Retina (tissue), 1 donor: ENCODE measurements around the gene CEACAM5.
A peak's percentile ranks its signal among the peaks of the same experiment; 100 is the strongest.

ENCODE experiments used
- DNase-seq: peaks from one replicate; pipeline ENCODE4 v3.0.0-alpha.2; 2016

The CEACAM5 gene

DNA sequence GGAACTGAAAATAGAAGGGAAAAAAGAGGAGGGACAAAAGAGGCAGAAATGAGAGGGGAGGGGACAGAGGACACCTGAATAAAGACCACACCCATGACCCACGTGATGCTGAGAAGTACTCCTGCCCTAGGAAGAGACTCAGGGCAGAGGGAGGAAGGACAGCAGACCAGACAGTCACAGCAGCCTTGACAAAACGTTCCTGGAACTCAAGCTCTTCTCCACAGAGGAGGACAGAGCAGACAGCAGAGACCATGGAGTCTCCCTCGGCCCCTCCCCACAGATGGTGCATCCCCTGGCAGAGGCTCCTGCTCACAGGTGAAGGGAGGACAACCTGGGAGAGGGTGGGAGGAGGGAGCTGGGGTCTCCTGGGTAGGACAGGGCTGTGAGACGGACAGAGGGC lies at the start of gene CEACAM5:
Gene CEACAM5 (plus strand): TSS at position 146 of the 400 bp plus-strand sequence. CDS start 106 bp downstream, at position 252.
- no peak for DNase-seq

DNA sequence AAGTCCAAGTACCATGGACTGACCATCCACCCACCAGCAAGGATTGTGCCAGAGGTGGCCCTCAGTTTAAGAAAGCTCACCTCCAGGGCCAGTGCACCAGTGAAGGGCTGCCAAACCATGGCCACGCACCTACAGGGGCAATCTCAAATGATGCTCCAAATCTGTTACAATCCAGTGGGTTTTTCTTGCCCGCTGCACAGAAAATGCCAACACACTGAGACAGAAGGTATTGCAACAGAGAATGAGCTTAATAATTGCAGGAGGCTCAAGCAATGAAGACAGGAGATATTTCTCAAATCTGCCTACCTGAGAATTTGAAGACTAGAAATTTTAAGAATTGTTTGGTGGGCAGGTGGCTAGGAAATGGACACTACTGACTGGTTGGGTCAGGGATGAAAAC lies 42.4 kb upstream of the CEACAM5 start:
- DNase-seq: no peak

- no peak for DNase-seq
Observed at GRCh38 chr19:41668315-41668714, 40.1 kb upstream of the CEACAM5 start.

DNA sequence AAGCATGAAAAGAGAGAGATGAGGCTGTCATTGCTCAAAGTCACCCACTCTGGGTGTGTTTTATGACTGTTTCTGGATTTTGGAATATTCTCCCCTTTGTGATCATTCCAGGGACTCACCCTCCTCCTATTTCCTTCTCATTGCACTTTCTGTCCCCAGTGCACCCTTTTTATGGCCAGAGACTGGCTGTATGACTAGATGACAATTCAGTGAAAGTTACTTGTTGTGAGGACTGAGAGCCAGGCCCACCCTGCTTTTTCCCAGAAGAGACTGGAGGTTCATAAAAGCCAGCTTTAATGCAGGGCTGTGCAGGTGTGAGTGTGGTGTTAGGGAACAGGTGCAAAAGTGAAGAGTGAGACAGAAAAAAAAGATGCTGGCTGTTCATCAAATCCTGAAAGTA lies 37.7 kb upstream of the CEACAM5 start:
- no peak for DNase-seq

GRCh38 chr19:41671486-41671885 lies 36.9 kb upstream of the CEACAM5 start:
- DNase-seq: no peak

DNA sequence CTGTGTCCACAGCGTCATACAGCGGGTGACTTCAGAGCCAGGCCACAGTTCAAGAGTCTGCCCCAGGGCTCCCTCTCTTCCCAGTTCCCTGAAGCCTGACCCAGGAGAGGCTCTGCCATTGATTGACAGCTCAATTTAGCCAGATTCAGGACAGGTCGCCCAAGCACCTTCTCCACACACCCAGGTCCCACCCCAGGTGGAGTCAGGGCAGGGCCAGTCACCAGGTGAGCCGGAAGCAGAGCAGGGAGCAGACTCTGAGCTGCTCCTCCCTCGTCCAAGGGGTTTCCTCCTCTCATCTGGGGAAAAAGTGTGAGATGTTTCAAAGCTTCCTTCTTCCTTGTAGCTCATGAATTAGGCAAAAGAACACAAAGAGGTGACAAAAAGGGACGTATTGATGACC lies 26.0 kb upstream of the CEACAM5 start:
- no peak for DNase-seq

DNA sequence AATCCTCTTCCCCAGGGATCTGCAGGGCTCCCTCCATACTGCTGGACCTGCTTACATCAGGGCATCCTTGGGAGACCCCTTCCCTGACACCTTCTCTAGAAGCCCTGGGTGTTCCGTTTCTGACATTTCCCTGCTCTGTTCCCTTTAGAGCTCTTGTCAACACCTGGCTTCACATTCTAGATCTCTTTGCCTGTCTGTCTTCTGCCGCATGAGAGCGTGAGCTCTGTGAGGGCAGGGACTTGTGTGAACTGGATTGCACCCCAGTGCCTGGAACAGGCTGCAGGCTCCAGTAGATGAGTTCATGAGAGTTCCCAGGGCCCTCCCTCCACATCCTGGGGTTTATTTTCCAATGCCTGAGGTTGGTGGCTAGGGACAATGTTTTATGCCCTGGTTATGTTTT lies 21.0 kb upstream of the CEACAM5 start:
- DNase-seq: no peak

GRCh38 chr19:41688098-41688497 lies 20.3 kb upstream of the CEACAM5 start, which contains the start of gene CEACAM7:
CEACAM7 (minus strand) TSS chr19:41688270; CDS start chr19:41688165, 105 bp downstream.
- DNase-seq: no peak

GRCh38 chr19:41688687-41689086 lies 19.7 kb upstream of the CEACAM5 start:
- no peak for DNase-seq

DNA sequence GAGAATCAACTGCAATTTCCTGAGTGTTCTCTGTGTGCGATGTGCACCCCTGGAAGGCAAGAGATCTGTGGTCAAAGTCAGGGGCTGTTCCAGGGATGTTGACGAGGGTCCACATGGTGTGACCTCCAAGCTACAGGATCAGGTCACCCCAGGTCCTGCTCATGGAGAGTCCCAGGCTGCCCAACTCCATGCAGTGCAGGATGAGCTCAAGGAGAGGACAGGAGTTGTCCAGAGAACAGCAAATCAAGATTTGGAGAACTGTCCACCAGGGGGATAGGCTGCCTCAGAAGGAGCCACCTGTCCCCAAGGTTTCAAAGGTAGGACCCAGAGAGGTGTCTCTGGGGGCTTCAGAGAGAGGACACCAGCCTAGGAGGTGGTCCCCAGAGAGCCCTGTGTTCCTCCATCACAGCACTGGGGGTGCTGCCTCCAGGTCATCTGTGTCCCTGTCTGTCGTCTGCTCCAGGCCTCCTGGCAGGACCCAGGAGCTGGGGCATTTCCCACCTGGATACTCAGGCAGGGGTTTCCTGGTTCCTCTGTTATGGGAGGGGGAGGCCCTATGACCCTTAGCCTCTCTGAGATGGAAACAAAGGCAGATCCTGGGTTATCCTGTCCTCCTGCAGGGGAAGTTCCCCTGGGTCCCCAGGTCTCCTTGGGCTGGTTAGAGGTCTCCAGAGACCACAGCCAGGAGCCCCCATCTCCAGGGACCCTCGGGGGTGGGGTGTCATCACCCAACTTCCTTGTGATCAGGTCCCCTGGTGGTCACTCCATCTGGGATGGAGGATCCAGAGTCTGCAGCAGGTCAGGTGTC lies 18.2 kb upstream of the CEACAM5 start:
- no peak for DNase-seq

DNA sequence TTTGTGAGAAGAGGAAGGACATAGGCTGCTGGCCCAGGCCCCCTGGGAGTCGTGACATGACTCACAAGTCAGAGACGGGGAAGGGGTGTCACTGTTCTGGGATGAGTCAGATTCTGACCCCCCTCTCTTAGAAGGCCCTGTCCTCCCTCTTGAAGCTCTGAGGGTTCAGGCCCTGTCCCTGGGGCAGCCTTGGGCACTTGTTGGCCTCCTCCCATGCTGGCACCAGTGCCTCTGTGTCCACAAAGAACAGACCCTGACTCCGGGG lies 17.7 kb upstream of the CEACAM5 start:
- DNase-seq: no peak

DNA sequence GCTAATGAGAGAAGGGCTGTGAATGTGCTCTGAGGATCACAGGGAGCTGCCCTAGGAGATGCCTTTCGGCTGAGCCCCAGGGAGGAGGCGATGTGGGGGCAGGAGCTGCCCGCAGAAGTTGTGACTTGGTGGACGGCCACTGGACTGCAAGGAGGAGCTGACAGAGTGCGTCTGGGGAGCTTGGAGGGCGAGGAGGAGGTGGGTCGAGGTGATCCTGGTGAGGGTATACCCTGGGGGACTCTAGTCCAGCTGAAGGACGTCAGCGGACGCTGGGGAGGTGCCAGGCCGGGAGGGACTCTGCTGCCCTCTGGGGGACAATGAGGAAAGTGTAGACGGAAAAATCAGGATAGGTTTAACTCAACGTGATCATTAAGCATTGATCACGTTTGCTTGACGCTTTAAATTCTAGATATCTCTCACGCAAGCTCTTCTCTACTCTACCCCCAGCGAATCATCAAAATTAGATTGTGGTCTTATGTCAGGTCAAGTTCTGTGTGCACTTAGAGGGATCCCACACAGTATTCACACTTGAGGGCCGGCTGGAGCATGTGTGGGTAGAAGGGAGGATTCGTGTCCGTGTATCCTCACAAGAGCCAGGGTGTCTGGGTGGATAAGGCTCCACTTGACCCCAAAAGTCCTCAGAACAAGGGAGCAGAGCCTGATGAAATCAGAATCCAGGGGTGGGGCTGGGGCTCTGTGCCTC lies 17.0 kb upstream of the CEACAM5 start:
- peak; percentile 40 for DNase-seq

DNA sequence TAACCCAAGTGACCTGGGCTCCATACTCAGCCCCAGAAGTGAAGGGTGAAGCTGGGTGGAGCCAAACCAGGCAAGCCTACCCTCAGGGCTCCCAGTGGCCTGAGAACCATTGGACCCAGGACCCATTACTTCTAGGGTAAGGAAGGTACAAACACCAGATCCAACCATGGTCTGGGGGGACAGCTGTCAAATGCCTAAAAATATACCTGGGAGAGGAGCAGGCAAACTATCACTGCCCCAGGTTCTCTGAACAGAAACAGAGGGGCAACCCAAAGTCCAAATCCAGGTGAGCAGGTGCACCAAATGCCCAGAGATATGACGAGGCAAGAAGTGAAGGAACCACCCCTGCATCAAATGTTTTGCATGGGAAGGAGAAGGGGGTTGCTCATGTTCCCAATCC lies 14.2 kb upstream of the CEACAM5 start:
- DNase-seq: no peak

DNA sequence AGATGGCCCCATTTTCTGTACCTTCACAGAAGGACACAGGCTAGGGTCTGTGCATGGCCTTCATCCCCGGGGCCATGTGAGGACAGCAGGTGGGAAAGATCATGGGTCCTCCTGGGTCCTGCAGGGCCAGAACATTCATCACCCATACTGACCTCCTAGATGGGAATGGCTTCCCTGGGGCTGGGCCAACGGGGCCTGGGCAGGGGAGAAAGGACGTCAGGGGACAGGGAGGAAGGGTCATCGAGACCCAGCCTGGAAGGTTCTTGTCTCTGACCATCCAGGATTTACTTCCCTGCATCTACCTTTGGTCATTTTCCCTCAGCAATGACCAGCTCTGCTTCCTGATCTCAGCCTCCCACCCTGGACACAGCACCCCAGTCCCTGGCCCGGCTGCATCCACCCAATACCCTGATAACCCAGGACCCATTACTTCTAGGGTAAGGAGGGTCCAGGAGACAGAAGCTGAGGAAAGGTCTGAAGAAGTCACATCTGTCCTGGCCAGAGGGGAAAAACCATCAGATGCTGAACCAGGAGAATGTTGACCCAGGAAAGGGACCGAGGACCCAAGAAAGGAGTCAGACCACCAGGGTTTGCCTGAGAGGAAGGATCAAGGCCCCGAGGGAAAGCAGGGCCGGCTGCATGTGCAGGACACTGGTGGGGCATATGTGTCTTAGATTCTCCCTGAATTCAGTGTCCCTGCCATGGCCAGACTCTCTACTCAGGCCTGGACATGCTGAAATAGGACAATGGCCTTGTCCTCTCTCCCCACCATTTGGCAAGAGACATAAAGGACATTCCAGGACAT lies 13.4 kb upstream of the CEACAM5 start:
- no peak for DNase-seq

GRCh38 chr19:41695745-41696144 lies 12.7 kb upstream of the CEACAM5 start:
- no peak for DNase-seq

- DNase-seq: no peak
Observed at GRCh38 chr19:41696402-41697197, 11.8 kb upstream of the CEACAM5 start.

- no peak for DNase-seq
Observed at GRCh38 chr19:41697198-41697855, 11.1 kb upstream of the CEACAM5 start.

DNA sequence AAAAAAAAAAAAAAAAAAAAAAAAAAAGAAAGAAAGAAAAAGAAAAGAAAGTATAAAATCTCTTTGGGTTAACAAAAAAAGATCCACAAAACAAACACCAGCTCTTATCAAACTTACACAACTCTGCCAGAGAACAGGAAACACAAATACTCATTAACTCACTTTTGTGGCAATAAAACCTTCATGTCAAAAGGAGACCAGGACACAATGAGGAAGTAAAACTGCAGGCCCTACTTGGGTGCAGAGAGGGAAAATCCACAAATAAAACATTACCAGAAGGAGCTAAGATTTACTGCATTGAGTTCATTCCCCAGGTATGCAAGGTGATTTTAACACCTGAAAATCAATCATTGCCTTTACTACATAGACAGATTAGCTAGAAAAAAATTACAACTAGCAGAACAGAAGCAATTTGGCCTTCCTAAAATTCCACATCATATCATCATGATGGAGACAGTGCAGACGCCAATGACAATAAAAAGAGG lies 9.6 kb upstream of the CEACAM5 start:
- no peak for DNase-seq

DNA sequence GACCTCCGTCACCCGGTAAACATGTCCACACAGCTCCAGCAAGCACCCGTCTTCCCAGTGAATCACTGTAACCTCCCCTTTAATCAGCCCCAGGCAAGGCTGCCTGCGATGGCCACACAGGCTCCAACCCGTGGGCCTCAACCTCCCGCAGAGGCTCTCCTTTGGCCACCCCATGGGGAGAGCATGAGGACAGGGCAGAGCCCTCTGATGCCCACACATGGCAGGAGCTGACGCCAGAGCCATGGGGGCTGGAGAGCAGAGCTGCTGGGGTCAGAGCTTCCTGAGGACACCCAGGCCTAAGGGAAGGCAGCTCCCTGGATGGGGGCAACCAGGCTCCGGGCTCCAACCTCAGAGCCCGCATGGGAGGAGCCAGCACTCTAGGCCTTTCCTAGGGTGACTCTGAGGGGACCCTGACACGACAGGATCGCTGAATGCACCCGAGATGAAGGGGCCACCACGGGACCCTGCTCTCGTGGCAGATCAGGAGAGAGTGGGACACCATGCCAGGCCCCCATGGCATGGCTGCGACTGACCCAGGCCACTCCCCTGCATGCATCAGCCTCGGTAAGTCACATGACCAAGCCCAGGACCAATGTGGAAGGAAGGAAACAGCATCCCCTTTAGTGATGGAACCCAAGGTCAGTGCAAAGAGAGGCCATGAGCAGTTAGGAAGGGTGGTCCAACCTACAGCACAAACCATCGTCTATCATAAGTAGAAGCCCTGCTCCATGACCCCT lies 9.0 kb upstream of the CEACAM5 start:
- no peak for DNase-seq

DNA sequence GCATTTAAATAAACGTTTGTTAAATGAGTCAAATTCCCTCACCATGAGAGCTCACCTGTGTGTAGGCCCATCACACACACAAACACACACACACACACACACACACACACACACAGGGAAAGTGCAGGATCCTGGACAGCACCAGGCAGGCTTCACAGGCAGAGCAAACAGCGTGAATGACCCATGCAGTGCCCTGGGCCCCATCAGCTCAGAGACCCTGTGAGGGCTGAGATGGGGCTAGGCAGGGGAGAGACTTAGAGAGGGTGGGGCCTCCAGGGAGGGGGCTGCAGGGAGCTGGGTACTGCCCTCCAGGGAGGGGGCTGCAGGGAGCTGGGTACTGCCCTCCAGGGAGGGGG lies 8.5 kb upstream of the CEACAM5 start:
- no peak for DNase-seq

- no peak for DNase-seq
Observed at GRCh38 chr19:41700381-41701195, 7.8 kb upstream of the CEACAM5 start.
